PFSK-1 (cell line): ENCODE data around the gene GKAP1.

Source experiments
- FOXP2 ChIP-seq: optimal IDR thresholded peaks from 2 replicates; pipeline ENCODE3; 2011; ENCODE audit warnings: borderline replicate concordance, control low read depth, inconsistent platforms; ENCODE audit not compliant: insufficient read depth; ENCODE audit errors: extremely low read length, extremely low read depth
- POLR2AphosphoS5 ChIP-seq: IDR thresholded peaks from 2 replicates; pipeline ENCODE4 v1.6.1; 2012; ENCODE audit warnings: low read depth, mild to moderate bottlenecking, control low read depth, low read length, moderate library complexity
- REST ChIP-seq, 2 experiments: IDR thresholded peaks; 2 replicates each; pipeline versions ENCODE4 v1.6.1 to v1.8.0; 2011 to 2012; ENCODE audit warnings: low read depth in 2 of 2, low read length in 2 of 2, control low read depth in 1 of 2, inconsistent platforms in 1 of 2, mild to moderate bottlenecking in 1 of 2, moderate library complexity in 1 of 2; ENCODE audit not compliant: insufficient read depth in 1 of 2
- SIN3A ChIP-seq: IDR thresholded peaks from 2 replicates; pipeline ENCODE4 v1.6.1; 2012; ENCODE audit warnings: mild to moderate bottlenecking, low read length, moderate library complexity, borderline replicate concordance; ENCODE audit not compliant: insufficient read depth
- TAF1 ChIP-seq: IDR thresholded peaks from 2 replicates; pipeline ENCODE4 v1.6.1; 2012; ENCODE audit warnings: low read length, control low read depth, borderline replicate concordance; ENCODE audit not compliant: insufficient read depth

The GKAP1 gene

DNA sequence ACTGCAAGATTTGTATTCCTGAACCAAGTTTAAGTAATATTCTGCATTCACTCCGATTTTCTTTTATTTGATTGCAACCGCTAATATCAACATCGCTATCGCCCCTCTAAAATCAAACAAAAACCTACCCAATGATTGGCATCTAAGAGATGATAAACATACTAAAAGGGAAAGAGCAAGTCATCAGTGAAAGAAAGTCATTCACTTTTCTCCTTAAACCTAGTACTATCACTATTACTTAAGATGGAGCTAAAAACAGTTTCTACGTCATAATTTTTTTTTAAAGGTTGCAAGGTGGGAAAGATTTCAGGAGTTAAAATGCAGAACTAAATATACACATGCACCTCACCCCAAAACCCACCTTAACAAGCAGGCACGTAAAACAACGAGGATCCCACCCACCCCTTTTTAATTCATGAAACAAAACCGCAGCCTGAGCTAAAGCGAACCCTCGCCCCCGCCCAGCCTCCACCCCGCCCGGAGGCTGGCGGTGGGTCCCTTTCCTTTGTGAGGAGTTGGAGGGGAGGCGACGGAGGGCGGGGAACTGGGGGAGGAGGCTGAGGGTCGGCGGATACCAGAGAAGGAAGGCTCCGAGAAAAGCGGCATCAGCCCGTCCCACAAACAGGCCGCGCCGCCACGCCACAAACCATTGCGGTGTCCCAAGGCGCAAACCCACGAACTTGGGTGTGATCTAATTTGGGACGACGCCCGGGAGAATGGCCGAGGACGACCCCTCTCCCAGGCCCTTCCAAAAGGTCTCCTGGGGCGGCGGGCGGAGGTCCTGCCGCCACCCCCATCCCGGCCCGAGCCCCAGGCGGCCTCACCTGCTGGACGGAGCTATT is 110.7 kb downstream of the GKAP1 start:
- no peak for TF ChIP-seq FOXP2
- TF ChIP-seq TAF1: 0 out of 2 replicates have a peak, but pooled peaks have one; percentile 41

DNA sequence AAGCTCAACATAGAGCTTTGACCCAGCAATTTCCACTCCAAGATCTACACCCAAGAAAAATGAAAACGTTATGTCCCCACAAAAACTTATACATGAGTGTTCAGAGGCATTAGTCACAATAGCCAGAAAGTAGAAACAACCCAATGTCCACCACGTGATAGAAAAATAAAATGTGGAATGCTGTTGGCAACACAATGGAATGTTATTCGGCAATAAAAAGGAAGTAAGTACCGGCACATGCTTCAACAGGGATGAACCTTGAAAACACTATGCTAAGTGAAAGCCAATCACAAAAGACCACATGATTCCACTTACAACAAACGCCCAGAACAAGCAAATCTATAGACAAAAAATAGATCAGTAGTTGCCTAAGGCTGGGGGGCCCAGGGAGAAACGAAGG is 115.8 kb downstream of the GKAP1 start:
- no peak for TF ChIP-seq REST (IDR thresholded peaks at IDR 0.05; ENCODE audit: insufficient read depth in 1 of 2, low read depth in 2 of 2, low read length in 2 of 2)
- no peak for TF ChIP-seq POLR2AphosphoS5
- TF ChIP-seq TAF1: no peak
- no peak for TF ChIP-seq FOXP2
- no peak for TF ChIP-seq SIN3A

DNA sequence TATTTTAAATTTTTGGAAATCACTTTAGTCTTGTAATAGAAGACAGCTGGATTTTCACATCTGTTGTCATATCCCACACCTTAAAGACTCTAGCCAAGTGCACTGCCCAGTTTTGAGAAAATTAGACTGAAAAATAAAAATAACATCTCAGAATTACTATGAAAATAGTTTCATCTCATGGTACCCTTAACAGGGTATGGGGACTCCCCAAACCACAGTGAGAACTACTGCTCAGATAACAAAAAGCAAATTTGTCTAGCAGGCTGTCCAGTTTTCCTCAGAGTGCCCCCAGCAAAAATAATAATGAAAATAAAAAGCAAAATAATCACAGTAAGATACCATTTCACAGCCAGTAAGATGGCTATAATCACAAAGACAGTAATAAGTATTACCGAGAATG is 116.3 kb downstream of the GKAP1 start:
- TF ChIP-seq SIN3A: no peak
- TF ChIP-seq POLR2AphosphoS5: no peak
- no peak for TF ChIP-seq TAF1
- TF ChIP-seq REST (IDR thresholded peaks at IDR 0.05; ENCODE audit: insufficient read depth in 1 of 2, low read depth in 2 of 2, low read length in 2 of 2): no peak
- no peak for TF ChIP-seq FOXP2

GRCh38 chr9:83699615-83700014 is 118.0 kb downstream of the GKAP1 start:
- TF ChIP-seq SIN3A: no peak
- no peak for TF ChIP-seq FOXP2
- no peak for TF ChIP-seq POLR2AphosphoS5
- TF ChIP-seq REST (IDR thresholded peaks at IDR 0.05; ENCODE audit: insufficient read depth in 1 of 2, low read depth in 2 of 2, low read length in 2 of 2): no peak
- TF ChIP-seq TAF1: no peak

DNA sequence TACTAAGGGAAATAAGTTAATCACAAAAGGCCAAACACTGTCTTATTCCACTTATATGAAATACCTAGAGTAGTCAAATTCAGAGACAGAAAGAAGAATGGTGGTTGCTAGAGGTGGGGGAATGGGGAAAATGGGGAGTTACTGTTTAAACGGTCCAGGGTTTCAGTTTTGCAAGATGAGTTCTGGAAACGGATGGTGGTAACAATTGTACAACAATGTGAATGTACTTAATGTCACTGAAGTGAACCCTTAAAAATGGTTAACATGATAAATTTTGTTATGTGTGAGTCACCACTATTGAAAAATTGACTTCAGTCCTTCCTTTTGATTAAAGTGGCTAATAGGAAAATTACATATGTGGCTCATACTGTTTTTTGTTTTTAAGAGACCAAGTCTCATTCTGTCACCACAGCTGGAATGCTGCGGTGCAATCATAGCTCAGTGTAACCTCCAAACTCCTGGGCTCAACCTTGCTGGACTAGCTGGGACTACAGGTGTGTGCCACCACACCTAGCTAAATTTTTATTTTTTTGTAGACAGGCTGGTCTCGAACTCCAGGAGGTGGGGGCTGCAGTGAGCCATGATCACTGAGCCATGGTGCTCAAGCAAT is 118.5 kb downstream of the GKAP1 start:
- TF ChIP-seq SIN3A (no peak), REST (IDR thresholded peaks at IDR 0.05; ENCODE audit: insufficient read depth in 1 of 2, low read depth in 2 of 2, low read length in 2 of 2) (no peak), TAF1 (no peak)
